H1 (cell line): ENCODE measurements around the gene IL10. TPM values are rescaled to one million over a fixed set of nuclear protein-coding genes. Genes with fewer than 3 reads are reported as not detected.
A peak's percentile ranks its signal among the peaks of the same experiment; 100 is the strongest.

Experiments used
- CTCF ChIA-PET: fragments of 300-600 bp; sonication (Branson Sonifier 250); formaldehyde crosslinking; loops from one replicate; lab custom pipeline; 2021; ENCODE audit not compliant: partially characterized antibody; lab: Charles Lee
- POLR2A ChIA-PET: fragments of 300-600 bp; sonication (Branson Sonifier 250); formaldehyde crosslinking; loops from one replicate; lab custom pipeline; 2021; ENCODE audit warnings: inconsistent platforms; ENCODE audit not compliant: partially characterized antibody; lab: Charles Lee
- DNase-seq, 2 experiments: peaks; one replicate each; pipeline versions ENCODE4 v3.0.0 to v3.0.0-alpha.2; 2010 to 2022; ENCODE audit warnings: low spot score in 2 of 2, low read depth in 1 of 2, mixed read lengths in 1 of 2
- FAIRE-seq: peaks from 2 replicates; lab custom pipeline; 2011; peaks lifted over from hg19 to GRCh38; lab: Jason Lieb, UNC
- H2AFZ ChIP-seq: 2 replicates; pipeline ENCODE4 v1.8.1; 2012; ENCODE audit warnings: low read length, inconsistent platforms
- H2AK5ac ChIP-seq: 2 replicates; pipeline ENCODE4 v1.6.1; 2013; ENCODE audit warnings: low read depth, low read length
- H2BK120ac ChIP-seq: replicated peaks from 2 replicates; pipeline ENCODE3; 2013; ENCODE audit warnings: low read depth, low read length, inconsistent platforms
- H2BK12ac ChIP-seq: 2 replicates; pipeline ENCODE4 v1.6.1; 2013; ENCODE audit warnings: low read depth, low read length
- H2BK15ac ChIP-seq: 2 replicates; pipeline ENCODE4 v1.6.1; 2013; ENCODE audit warnings: low read length
- H2BK20ac ChIP-seq: 2 replicates; pipeline ENCODE4 v1.6.1; 2013; ENCODE audit warnings: low read length
- H2BK5ac ChIP-seq: 2 replicates; pipeline ENCODE4 v1.6.1; 2013; ENCODE audit warnings: low read depth, low read length
- H3K14ac ChIP-seq: 2 replicates; pipeline ENCODE4 v1.6.1; 2013; ENCODE audit warnings: inconsistent platforms; ENCODE audit not compliant: insufficient read length
- H3K18ac ChIP-seq: 2 replicates; pipeline ENCODE4 v1.6.1; 2013; ENCODE audit warnings: low read length; ENCODE audit errors: extremely low read depth
- H3K23ac ChIP-seq: 2 replicates; pipeline ENCODE4 v1.6.1; 2013; ENCODE audit warnings: inconsistent platforms; ENCODE audit not compliant: insufficient read length
- H3K23me2 ChIP-seq: 2 replicates; pipeline ENCODE4 v1.6.1; 2013; ENCODE audit warnings: low read depth, low read length
- H3K27ac ChIP-seq: 2 replicates; pipeline ENCODE4 v1.6.1; 2011; ENCODE audit warnings: low read depth, low read length, inconsistent platforms
- H3K27me3 ChIP-seq, 4 experiments: replicated peaks in 1 of 4; 1 replicate in 1 of 4; 2 replicates in 3 of 4; pipeline versions ENCODE4 v1.6.1 to v1.8.1; 2011 to 2013; ENCODE audit warnings: low read length in 3 of 4, mild to moderate bottlenecking in 3 of 4, inconsistent platforms in 2 of 4, mixed read lengths in 2 of 4, moderate library complexity in 1 of 4; ENCODE audit not compliant: control insufficient read depth in 3 of 4, insufficient read depth in 3 of 4; ENCODE audit errors: extremely low read depth in 1 of 4
- H3K36me3 ChIP-seq, 4 experiments: 2 replicates each; pipeline versions ENCODE4 v1.6.1 to v1.8.1; 2011 to 2013; ENCODE audit warnings: mild to moderate bottlenecking in 4 of 4, low read length in 3 of 4, moderate library complexity in 2 of 4, control low read depth in 1 of 4, inconsistent platforms in 1 of 4; ENCODE audit not compliant: insufficient read depth in 4 of 4, control insufficient read depth in 2 of 4
- H3K4ac ChIP-seq: replicated peaks from 2 replicates; pipeline ENCODE3; 2013; ENCODE audit warnings: low read length, low read depth, mixed read lengths, inconsistent platforms; ENCODE audit not compliant: insufficient read length
- H3K4me1 ChIP-seq, 4 experiments: replicated peaks in 1 of 4; 1 replicate in 1 of 4; 2 replicates in 3 of 4; pipeline versions ENCODE4 v1.6.1 to v1.8.1; 2011 to 2013; ENCODE audit warnings: low read length in 3 of 4, inconsistent platforms in 2 of 4, mixed read lengths in 1 of 4; ENCODE audit not compliant: insufficient read depth in 4 of 4, control insufficient read depth in 3 of 4
- H3K4me2 ChIP-seq, 2 experiments: 2 replicates each; pipeline versions ENCODE4 v1.6.1 to v1.8.1; 2011 to 2013; ENCODE audit warnings: low read depth in 2 of 2, low read length in 2 of 2, control low read depth in 1 of 2, inconsistent platforms in 1 of 2, mild to moderate bottlenecking in 1 of 2; ENCODE audit not compliant: insufficient read depth in 1 of 2
- H3K4me3 ChIP-seq, 4 experiments: fragments of 200-600, 300-600 bp in 1 of 4; sonication (generic), shearing (Covaris generic), sonication (Bioruptor Twin) in 1 of 4; 2 replicates each; pipeline versions ENCODE4 v1.5.1 to v1.8.1; 2011 to 2016; ENCODE audit warnings: low read length in 4 of 4, low read depth in 3 of 4, control low read depth in 2 of 4, inconsistent platforms in 2 of 4, mild to moderate bottlenecking in 2 of 4, mixed read lengths in 1 of 4, moderate library complexity in 1 of 4; ENCODE audit not compliant: insufficient read depth in 2 of 4; ENCODE audit errors: extremely low read depth in 1 of 4
- H3K56ac ChIP-seq: replicated peaks from 2 replicates; pipeline ENCODE3; 2013; ENCODE audit warnings: low read depth, mild to moderate bottlenecking, mixed read lengths, low read length, inconsistent platforms; ENCODE audit not compliant: insufficient read length
- H3K79me1 ChIP-seq: 2 replicates; pipeline ENCODE4 v1.6.1; 2013; ENCODE audit warnings: low read depth, low read length, control low read depth
- H3K79me2 ChIP-seq, 2 experiments: 2 replicates each; pipeline versions ENCODE4 v1.6.1 to v1.8.1; 2012 to 2013; ENCODE audit warnings: low read length in 2 of 2, mild to moderate bottlenecking in 2 of 2, inconsistent platforms in 1 of 2; ENCODE audit not compliant: insufficient read depth in 2 of 2, control insufficient read depth in 1 of 2
- H3K9ac ChIP-seq, 4 experiments: replicated peaks in 1 of 4; 1 replicate in 1 of 4; 2 replicates in 3 of 4; pipeline versions ENCODE4 v1.6.1 to v1.8.1; 2011 to 2013; ENCODE audit warnings: low read depth in 3 of 4, low read length in 3 of 4, control low read depth in 2 of 4, mild to moderate bottlenecking in 2 of 4, moderate library complexity in 2 of 4, inconsistent platforms in 1 of 4; ENCODE audit errors: extremely low read depth in 1 of 4
- H3K9me3 ChIP-seq, 2 experiments: 2 replicates each; pipeline versions ENCODE4 v1.6.1 to v1.8.1; 2012 to 2013; ENCODE audit warnings: mild to moderate bottlenecking in 2 of 2, moderate library complexity in 2 of 2, control low read depth in 1 of 2, inconsistent platforms in 1 of 2, low read depth in 1 of 2, low read length in 1 of 2, mixed read lengths in 1 of 2; ENCODE audit not compliant: insufficient read depth in 2 of 2
- H4K20me1 ChIP-seq, 2 experiments: replicated peaks in 1 of 2; 2 replicates each; pipeline versions ENCODE3 to v1.8.1; 2011 to 2013; ENCODE audit warnings: inconsistent platforms in 2 of 2, low read length in 2 of 2, mild to moderate bottlenecking in 1 of 2; ENCODE audit not compliant: insufficient read depth in 2 of 2, control insufficient read depth in 1 of 2
- H4K5ac ChIP-seq: 2 replicates; pipeline ENCODE4 v1.6.1; 2013; ENCODE audit warnings: low read length, low read depth, mixed read lengths, inconsistent platforms; ENCODE audit not compliant: insufficient read length
- H4K8ac ChIP-seq: 2 replicates; pipeline ENCODE4 v1.8.0; 2013; ENCODE audit warnings: mild to moderate bottlenecking, moderate library complexity, low read length, inconsistent platforms; ENCODE audit not compliant: insufficient read depth; ENCODE audit errors: extremely low read depth
- H4K91ac ChIP-seq: replicated peaks from 2 replicates; pipeline ENCODE3; 2013; ENCODE audit warnings: low read length, mixed read lengths, inconsistent platforms; ENCODE audit not compliant: insufficient read length
- CREB1 ChIP-seq: IDR thresholded peaks from 2 replicates; pipeline ENCODE4 v1.6.1; 2012; ENCODE audit warnings: inconsistent platforms
- JUND ChIP-seq: IDR thresholded peaks from 2 replicates; pipeline ENCODE4 v1.6.1; 2011; ENCODE audit warnings: mild to moderate bottlenecking, improper control_type of control experiment, low read length
- KDM1A ChIP-seq: fragments of 200-600, 300-600 bp; sonication (generic); IDR thresholded peaks from 2 replicates; pipeline ENCODE4 v1.7.1; 2016; ENCODE audit warnings: mild to moderate bottlenecking, low read length, borderline replicate concordance
- SIN3A ChIP-seq, 2 experiments: IDR thresholded peaks in 1 of 2; conservative IDR thresholded peaks in 1 of 2; 2 replicates each; pipeline ENCODE4 v1.6.1; 2011 to 2012; ENCODE audit warnings: low read length in 2 of 2, improper control_type of control experiment in 1 of 2, low read depth in 1 of 2, mild to moderate bottlenecking in 1 of 2
- TAF7 ChIP-seq: optimal IDR thresholded peaks from 2 replicates; pipeline ENCODE3; 2011; ENCODE audit warnings: low read depth, mild to moderate bottlenecking, inconsistent platforms, low read length, moderate library complexity, borderline replicate concordance
- YY1 ChIP-seq: IDR thresholded peaks from 2 replicates; pipeline ENCODE4 v1.6.1; 2011; ENCODE audit warnings: low read depth, mild to moderate bottlenecking, low read length
- WGBS, 2 experiments: shearing (Covaris generic) in 1 of 2; methylation state at CpG; one replicate each; pipeline versions ENCODE4 v1.1.6 to v1.1.7; 2013 to 2015; ENCODE audit warnings: low lambda C conversion rate in 2 of 2, mixed read lengths in 2 of 2, inconsistent platforms in 1 of 2, low coverage in 1 of 2, missing lambda C conversion rate in 1 of 2; ENCODE audit not compliant: insufficient replicate concordance in 2 of 2, insufficient coverage in 1 of 2, insufficient read length in 1 of 2; ENCODE audit errors: extremely low coverage in 1 of 2, missing lambda C conversion rate in 1 of 2; 5-methylcytosine and 5-hydroxymethylcytosine counted together
- polyA plus RNA-seq, 7 experiments: library from polyadenylated mRNA; depleted of rRNA in 3 of 7; stranded (reverse) in 5 of 7; unstranded in 2 of 7; fragments of >200 nt in 5 of 7; fragments of 200-250 nt in 2 of 7; gene quantifications; 1 replicate in 5 of 7; 2 replicates in 1 of 7; 4 replicates in 1 of 7; pipeline versions ENCODE4 v1.2.1 to v1.2.3, GENCODE V29; 2011 to 2013; ENCODE audit warnings: missing spikeins in 2 of 7, mixed read lengths in 2 of 7
- total RNA-seq: library from RNA; stranded (reverse); fragmentation: NEBNext Ultra II Directional; extraction: Animal tissue kit (Norgen Biotek cat#: 25700); gene quantifications from 2 replicates; pipeline ENCODE4 v1.2.1, GENCODE V29; 2021

The IL10 gene
- total and polyA plus RNA-seq, 2 of the 8 experiments (the other 6 are each of a cell fraction or from before 2014, with no cell fraction given): not detected

DNA sequence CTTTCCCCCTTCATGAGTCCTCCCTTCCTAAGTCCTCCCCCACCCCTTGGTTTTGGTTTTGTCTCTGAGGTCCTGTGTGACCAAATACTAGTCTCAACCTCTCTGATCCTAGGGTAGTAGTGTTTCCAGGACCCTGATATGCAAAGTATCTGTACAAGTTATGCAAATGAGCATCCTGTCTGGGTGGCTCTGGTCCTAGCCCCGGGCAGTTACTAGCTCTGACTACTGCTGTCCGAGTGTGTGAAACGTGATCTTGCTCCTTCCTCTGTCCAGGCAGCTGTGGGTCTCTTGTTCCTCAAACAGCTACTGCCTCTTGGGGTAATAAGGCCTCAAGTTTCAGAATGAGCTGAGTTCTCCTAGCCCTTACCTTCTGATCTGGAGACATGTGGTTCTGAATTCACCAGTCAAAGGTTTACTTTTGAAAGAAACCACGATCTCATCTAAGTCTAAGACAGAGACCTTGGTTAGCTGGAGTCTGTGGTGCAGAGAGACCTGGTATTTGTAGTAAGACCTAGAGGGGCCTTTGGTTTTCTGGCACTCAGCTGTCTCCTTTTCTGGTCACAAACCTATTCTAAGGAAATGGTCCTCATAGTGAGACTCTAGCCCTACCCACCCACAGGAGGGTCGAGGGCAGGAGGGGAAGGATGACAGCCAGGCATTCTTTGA lies 32.8 kb downstream of the IL10 start:
- Histone ChIP-seq H2BK5ac (no peak overlapping the region), H3K56ac (no peak overlapping the region), H4K20me1 (peaks cover 2% of the 10 kb centered on the region in 2 experiments), H3K4me2 (no peak overlapping the region), H3K27me3 (no peaks in the 10 kb centered on the region), H3K4me3 (no peak overlapping the region), H3K79me1 (no peaks in the 10 kb centered on the region), H3K4me1 (peaks cover 0 to 3% (median 0%) of the 10 kb centered on the region in 4 experiments; a peak in 2 of 7 replicates), H3K9ac (peak overlapping the region in 1 of 4 experiments; percentile 36; a peak in 1 of 7 replicates), H4K91ac (no peak overlapping the region), H2BK120ac (no peak overlapping the region), H3K18ac (no peak overlapping the region), H3K4ac (no peak overlapping the region), H3K23ac (no peak overlapping the region), H2BK12ac (no peak overlapping the region), H4K5ac (no peak overlapping the region), H3K14ac (no peak overlapping the region), H4K8ac (no peak overlapping the region), H2BK15ac (no peak overlapping the region), H3K79me2 (no peaks in the 10 kb centered on the region), H2AK5ac (no peak overlapping the region), H3K27ac (no peak overlapping the region), H2BK20ac (no peak overlapping the region), H3K23me2 (no peaks in the 10 kb centered on the region), H3K9me3 (no peaks in the 10 kb centered on the region), H3K36me3 (peaks cover 0 to 3% (median 0%) of the 10 kb centered on the region in 4 experiments; a peak in 1 of 8 replicates), H2AFZ (no peak overlapping the region)
- ChIA-PET POLR2A (no interaction called here), CTCF (interaction anchor here (0.6 to 4.5 kb wide), 20 partner anchors 9 to 289 kb away, joined by 3 to 19 read pairs (median 4); partner anchors contain the start of gene IL19)
- TF ChIP-seq CREB1 (no peak), TAF7 (no peak), KDM1A (peak; percentile 16; the same call in 1 of the 2 replicates), SIN3A (conservative IDR thresholded peaks at IDR 0.05 in 1 of 2, IDR thresholded peaks at IDR 0.05 in 1 of 2; ENCODE audit: low read depth in 1 of 2, low read length in 2 of 2) (no peak), JUND (no peak), YY1 (no peak)
- DNase-seq (no peak), FAIRE-seq (no peak)
- 88% methylated on average over 5 of the region's 5 CpGs; no CpG with 5 or more reads in 1 of the 2 experiments for WGBS, 2 experiments
